GM20000 (cell line): ENCODE data around the gene EIF2B5.

Experiments
- DNase-seq: peaks from one replicate; pipeline ENCODE4 v3.0.0; 2012; ENCODE audit warnings: low spot score
- TF ChIP-seq, protein P1 (sequence below): IDR thresholded peaks from 2 replicates; pipeline ENCODE4 v1.5.1; 2012; ENCODE audit warnings: mild to moderate bottlenecking, control low read depth; ENCODE audit errors: extremely low read depth, missing control alignments

EIF2B5 gene

GRCh38 chr3:184178521-184179138 is 43.5 kb downstream of the EIF2B5 start:
- no peak for DNase-seq
- TF ChIP-seq, protein P1, sequence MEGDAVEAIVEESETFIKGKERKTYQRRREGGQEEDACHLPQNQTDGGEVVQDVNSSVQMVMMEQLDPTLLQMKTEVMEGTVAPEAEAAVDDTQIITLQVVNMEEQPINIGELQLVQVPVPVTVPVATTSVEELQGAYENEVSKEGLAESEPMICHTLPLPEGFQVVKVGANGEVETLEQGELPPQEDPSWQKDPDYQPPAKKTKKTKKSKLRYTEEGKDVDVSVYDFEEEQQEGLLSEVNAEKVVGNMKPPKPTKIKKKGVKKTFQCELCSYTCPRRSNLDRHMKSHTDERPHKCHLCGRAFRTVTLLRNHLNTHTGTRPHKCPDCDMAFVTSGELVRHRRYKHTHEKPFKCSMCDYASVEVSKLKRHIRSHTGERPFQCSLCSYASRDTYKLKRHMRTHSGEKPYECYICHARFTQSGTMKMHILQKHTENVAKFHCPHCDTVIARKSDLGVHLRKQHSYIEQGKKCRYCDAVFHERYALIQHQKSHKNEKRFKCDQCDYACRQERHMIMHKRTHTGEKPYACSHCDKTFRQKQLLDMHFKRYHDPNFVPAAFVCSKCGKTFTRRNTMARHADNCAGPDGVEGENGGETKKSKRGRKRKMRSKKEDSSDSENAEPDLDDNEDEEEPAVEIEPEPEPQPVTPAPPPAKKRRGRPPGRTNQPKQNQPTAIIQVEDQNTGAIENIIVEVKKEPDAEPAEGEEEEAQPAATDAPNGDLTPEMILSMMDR = no peak

GRCh38 chr3:184180165-184180564 is 45.0 kb downstream of the EIF2B5 start:
- TF ChIP-seq, protein P1 = no peak
- DNase-seq = no peak

GRCh38 chr3:184181596-184181995 is 46.4 kb downstream of the EIF2B5 start:
- no peak for DNase-seq
- TF ChIP-seq, protein P1 = no peak

- TF ChIP-seq, protein P1 = no peak
- no peak for DNase-seq
These were observed 48.5 kb downstream of the EIF2B5 start for GRCh38 chr3:184183679-184184078.

DNA sequence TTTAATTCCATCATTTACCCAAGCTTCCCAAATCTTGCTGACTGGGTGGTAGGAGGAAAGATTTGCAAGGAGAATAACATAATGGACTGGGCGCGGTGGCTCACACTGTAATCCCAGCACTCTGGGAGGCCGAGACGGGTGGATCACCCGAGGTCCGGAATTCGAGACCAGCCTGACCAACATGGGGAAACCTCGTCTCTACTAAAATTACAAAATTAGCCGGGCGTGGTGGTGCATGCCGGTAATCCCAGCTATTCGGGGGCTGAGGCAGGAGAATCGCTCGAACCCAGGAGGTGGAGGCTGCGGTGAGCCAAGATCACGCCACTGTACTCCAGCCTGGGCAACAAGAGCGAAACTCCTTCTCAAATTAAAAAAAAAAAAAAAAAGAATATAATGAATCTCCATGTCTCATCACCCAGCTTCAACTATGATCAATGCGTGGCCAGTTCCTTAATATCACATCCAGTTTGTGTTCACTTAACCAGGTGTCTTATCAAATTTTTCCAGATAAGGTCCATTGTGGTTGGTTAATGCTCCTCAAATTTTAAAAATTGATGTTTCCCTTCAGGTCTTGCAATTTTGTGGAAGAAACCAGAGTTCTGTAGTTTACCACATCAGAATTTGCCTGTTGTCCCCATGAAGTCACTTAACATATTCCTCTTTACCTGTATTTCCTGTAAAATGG is 49.5 kb downstream of the EIF2B5 start:
- TF ChIP-seq, protein P1 = no peak
- DNase-seq = no peak

DNA sequence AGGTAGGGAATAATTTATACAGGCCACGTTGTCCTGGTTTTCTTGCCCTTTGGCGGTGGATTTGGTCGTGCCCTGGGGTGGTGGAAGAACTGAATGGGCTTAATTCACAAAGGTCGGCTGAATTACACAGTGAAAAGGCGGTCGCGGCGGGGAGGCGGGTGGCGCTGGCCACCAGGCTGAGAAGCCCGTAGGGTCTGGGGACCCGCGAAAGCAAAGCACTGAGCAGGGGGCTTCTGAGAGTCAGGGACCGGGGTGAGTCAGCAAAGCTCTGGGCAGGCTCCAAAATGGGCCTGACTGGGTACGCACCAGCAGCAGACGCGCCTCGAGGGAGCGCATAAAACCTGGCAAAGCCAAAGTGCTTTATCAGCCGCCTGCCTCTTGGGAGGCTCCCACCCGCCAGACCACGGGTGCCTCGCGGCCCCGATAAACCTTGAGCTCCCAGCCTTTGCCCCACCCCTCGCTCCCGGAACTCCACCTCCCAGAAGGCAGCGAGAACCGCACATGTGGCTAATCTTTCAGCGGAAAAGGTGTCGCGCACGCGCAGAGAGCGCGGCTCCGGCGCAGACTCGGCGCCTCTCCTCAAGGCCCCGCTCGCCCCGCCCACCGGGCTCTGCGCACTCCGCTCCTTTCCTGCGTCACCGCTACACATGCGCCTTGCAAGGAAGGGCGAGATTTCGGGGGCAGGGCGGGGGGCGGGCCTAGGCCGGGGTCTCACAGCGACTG is 50.5 kb downstream of the EIF2B5 start:
- TF ChIP-seq, protein P1 = no peak
- DNase-seq = peak; percentile 96
